NCI-H146 treated with DMSO at 0.1 percent for 48 hours (cell line): ENCODE measurements around the gene POLE.
A peak's percentile ranks its signal among the peaks of the same experiment; 100 is the strongest.
"Not testable (repeated sequence)": the region's sequence is repeated elsewhere in the genome, so short reads cannot be mapped to it uniquely, and the experiment has no call there.

Experiments
- DNase-seq: peaks from one replicate; lab custom pipeline; 2025; ENCODE audit not compliant: unreplicated experiment; lab: John Stamatoyannopoulos, UW

POLE gene

DNA sequence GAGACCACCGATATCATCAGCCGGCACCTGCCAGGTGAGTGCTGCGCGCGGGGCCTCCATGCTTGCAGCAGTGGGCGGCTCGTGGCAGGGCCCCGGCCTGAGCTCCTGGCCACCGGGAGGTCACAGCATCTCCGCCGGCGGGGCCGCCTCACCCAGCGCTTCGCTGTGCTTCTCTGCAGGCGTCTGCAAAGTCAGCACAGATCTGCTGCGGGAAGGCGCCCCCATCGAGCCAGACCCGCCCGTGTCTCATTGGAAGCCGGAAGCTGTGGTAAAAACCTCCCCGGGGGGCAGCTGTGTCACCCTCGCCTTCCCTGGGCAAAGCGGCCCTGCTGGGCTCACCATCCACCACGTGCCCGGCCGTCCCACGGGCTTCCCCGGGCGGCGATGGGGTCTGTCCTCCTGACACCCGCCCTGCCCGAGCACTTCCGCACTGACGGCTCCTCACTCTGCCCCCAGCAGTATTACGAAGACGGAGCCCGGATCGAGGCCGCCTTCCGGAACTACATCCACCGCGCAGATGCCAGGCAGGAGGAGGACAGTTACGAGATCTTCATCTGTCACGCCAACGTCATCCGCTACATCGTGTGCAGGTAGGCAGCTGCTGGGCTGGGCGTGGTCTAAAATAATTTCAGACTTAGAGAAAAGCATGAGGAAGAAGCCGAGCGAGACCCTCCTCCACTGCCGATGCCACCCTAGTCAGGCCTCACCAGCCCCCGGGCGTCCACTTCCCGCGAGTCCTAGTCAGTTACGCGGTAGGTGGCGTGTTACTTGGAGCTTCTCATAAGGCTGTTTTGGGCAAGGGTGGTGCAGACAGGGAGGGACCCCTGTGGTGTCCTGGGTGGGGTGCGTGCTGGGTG lies 30.6 kb upstream of the POLE start:
- no peak for DNase-seq

DNA sequence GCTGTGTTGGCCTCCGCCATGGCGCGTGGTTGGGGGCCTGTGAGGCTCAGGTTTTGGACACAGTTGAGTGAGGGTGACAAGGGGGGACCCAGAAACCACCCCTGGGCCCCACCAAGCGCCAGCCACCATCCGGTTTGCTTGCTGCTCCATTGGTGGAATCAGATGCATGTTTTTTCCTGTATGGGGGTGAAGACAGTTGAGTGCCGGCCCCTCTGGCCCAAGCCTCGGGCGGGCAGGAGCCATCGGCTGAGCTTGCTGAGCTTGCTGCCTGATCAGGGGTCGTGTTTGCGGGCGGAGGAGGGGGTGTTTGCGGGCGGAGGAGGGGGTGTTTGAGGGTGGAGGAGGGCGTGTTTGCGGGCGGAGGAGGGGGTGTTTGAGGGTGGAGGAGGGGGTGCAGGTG lies 29.9 kb upstream of the POLE start:
- DNase-seq = no peak

DNA sequence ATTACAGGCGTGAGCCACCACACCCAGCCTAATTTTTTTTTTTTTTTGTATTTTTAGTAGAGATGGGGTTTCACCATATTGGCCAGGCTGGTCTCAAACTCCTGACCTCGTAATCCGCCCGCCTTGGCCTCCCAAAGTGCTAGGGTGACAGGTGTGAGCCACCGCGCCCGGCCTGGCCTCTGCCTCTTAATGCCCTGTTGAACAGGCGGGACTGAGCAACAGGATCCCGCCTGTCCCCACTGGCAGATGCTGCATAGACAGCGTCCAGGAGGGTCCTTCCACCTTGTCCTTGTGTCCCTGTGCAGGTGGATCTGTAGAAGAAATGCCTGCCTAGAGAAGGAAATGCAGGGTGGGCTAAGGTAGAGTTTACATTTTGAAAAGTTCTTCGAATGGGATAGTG lies 29.2 kb upstream of the POLE start:
- no peak for DNase-seq

DNA sequence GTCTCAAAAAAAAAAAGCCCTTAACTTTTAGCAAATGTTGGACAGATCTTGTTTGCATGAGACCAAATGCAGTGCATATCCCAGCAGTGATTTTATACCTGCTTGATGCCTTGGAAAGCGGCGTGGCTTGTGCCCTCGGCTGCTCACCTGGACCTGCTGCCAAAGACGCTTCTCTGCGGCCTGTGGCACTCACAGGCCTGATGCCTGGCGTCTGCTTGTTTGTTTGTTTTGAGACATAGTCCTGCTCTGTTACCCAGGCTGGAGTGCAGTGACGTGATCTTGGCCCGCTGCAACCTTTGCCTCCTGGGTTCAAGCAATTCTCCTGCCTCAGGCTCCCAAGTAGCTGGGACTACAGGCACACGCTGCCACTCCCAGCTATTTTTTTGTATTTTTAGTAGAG lies 28.7 kb upstream of the POLE start:
- DNase-seq = no peak

DNA sequence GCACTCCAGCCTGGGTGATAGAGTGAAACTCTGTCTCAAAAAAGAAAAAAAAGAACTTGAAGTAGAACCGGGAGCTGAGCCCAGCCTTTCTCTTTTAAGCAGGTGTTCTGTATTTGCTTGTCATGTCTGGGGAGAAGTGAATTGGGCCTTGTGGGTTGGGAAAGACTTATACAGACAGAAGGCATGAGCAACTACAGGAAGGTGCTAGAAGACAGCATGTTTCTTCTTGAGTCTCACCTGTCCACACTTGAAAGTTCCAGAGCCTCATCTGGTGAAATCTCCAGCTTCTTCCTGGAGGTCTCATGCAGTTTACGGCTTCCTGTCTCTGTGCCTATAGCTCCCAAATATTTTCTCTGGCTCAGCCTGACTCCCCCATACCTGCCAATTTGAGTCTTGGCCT lies 26.0 kb upstream of the POLE start:
- no peak for DNase-seq

DNA sequence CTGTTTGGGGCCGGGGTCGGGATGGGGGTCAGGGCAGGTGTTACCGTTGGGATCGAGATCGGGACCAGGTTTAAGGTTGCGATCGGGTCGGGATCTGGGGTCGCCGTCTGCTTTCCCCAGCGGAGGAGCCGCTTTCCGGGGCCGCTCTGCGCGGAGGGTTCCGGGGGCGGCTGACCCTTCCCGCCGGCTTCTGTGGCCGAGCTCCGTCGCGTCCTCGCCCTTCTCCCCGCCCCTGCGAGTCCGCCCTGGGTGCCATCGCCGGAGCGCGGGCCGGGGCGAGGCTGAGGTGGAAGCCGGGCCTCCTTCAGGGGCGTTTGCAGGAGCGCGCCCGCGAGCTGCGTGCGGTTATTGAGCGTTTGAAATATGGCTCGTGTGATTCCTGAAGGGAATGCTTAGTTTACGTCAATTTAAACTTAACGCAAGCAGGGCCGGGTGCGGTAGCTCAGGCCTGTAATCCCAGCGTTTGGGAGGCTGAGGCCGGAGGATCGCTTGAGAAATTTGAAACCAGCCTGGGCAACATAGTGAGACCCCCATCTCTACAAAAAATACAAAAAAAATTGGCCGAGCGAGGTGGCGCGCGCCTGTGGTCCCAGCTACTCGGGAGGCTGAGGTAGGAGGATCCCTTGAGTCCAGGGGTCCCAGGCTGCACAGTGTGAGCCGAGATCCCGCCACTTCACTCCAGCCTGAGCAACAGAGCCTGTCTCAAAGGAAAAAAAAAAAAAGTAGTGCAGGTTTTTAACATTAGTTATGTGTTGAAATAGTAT lies 24.1 kb upstream of the POLE start:
- peak; percentile 9 for DNase-seq

DNA sequence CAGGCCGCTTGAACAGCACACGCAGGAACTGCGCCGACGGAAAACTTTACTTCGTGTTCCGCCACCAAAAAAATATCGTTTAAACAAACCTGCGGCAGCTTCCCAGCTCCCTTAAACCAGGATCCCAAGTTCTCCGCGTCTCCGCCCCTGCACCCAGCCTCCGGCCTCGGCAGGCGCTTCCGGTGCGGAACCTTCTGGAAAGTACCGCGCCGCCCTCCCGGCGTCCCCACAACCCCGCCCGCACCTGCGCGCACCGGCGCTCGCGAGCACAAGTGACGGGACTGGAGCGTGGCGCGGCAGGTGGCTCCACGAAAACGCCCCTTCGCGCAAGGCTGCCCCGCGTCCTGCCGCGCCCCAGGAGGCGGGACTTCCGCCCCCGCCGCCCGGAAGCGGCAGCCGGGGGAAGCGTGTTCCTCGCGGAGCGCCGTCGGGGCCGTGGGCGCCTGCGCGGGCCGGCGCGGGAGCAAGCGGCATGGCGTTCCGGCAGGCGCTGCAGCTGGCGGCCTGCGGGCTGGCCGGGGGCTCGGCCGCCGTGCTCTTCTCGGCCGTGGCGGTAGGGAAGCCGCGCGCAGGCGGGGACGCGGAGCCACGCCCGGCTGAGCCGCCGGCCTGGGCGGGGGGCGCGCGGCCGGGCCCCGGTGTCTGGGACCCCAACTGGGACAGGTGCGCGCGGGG lies 23.4 kb upstream of the POLE start, which contains the start of gene PGAM5:
TSS of gene PGAM5 (plus strand) at position 438 of the 675 bp plus-strand sequence. CDS start at position 473, 35 bp downstream.
- DNase-seq = peak; percentile 73

DNA sequence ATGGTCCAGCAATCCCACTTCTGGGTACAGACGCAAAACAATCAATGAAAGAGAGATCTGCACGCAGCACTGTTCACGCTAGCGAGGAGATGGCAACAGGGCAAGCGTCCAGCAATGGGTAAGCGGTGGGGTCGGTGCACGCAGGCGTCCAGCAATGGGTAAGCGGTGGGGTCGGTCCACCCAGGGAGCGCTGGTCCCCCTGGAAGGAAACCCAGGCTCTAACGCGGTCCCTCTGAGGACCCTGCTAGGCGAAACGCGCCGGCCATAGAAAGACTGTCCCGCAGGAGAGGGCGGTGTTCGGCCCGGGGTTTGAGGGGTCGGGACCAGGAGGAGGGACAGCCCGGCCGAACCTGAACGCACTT lies 22.9 kb upstream of the POLE start:
- no peak for DNase-seq

DNA sequence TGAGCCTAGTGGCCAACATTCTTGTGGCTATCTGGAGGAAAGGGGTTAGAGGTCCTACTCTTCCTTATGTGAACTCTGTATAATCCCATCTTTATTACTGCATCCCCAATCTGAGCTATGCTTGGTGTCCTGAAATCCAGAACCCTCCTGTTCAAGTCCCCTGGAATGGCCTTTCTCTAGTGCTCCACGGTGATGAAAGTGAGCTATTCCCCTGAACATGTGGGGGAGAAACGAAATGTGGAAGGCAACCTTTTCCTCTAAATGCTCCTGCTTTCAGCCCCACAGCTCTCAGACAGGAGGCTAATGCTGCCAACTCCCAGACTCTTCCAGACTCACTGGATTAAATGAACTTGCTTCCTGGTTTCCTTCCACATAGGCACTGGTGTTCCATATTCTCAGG lies 21.0 kb upstream of the POLE start:
- no peak for DNase-seq

DNA sequence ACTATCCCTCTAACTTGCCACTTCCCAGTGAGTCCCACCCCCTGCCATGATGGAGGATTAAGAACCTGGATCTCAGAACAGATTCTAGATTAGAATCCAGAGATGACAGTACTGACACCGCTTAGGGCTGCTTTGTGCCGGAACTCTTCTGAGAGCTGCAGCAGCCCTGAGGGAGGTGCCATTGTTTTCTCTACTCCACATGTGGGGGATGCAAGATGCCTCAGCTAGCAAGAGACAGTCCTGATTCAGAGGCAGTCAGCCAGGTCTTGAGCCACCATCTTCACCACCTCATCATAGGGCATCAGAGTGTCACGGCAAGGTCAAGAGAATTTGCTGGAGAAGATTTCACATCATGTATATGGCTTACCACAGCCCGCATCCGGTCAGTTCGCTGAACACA lies 20.1 kb upstream of the POLE start:
- no peak for DNase-seq

DNA sequence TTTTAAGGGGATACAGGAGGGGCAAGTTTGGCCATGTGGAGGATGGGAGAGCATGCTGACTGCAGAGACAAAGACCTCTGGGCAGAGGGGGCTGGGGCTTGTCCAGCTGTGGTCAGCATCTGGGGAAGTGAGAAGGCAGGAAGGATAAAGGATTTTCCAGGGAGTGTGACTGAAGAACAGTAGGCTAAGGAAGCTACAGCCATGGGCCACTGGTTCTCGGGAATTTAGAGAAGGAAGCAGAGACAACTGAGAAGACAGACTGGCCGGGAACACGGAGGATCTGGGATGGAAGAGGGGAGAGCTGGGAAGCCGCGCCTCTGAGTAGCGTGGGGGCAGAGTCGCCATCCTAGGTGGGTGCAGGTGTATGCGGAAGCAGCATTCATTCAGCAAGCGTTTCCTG lies 16.5 kb upstream of the POLE start:
- DNase-seq = no peak

DNA sequence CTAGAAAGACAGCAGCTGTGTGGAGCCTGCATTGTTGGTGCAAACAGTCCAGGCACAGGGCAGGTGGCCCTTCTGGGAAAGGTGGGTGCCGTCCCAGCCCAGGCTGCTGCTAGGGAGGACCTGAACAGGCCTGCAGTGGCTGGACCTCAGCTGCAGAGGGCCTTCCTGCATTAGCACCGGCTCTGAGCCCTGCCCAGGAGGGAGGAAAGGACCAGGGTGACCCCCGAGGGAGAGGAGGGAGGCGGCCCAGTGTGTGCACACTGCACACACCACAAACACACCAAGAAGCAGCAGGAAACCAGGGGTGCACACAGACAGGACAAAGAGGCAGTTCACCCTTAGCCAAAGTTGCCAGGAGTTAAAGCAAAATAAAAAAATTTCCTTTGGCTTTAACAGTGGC lies 15.5 kb upstream of the POLE start:
- DNase-seq = no peak

DNA sequence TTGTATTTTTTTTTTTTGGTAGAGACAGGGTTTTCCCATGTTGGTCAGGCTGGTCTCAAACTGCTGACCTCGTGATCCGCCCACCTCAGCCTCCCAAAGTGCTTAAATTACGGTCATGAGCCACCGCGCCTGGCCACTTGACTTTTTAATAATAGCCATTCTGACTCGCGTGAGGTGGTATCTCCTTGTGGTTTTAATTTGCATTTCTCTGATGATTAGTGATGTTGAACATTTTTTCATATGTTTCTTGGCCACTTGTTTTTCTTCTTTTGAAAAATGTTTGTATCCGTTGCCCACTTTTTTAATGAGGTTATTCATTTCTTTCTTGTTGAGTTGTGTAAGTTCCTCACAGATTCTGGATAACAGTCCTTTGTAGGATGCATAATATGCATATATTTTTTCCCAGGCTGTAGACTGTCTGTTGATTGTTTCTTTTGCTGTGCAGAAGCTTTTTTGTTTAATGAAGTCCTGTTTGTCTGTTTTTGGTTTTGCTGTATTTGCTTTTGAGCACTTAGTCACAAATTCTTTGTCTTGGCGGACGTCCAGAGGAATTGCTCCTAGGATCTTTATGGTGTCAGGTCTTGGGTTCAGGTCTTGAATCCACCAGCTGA lies 13.2 kb upstream of the POLE start:
- DNase-seq = no peak

DNA sequence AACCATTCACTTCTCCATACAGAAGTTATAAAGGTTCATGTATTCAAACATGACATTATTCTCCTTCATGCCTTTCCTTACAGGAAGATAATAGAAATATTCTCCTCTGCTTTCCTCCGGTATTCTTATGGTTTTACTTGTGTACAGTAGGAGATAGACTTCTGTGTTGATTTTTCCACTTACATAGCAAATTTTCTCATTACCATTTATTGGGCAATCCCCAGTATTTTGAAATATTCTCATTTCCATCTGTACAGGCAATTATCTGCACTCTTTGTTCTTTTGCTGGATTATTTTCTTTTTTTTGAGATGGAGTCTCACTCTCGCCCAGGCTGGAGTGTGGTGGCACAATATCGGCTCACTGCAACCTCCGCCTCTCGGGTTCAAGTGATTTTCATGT lies 11.2 kb upstream of the POLE start:
- DNase-seq = no peak

DNA sequence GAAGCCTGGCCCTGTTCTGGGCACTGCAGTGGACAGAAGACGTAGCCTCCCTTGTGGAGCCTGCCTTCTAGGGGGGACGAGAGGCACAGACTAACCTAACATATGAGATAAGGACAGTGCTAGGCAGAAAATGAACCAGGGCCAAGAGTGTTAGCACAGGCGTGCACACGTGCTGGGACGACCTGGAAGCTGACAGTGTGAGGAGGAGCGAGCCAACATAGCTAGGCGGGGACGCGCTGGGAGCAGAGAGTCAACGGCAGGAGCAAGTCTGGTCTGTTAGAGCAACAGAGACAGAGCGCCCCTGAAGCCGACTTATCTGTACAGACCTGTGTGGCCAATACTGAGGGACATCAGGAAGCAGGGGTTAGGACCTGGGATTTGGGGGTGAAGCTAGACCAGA lies 8.3 kb upstream of the POLE start:
- no peak for DNase-seq

DNA sequence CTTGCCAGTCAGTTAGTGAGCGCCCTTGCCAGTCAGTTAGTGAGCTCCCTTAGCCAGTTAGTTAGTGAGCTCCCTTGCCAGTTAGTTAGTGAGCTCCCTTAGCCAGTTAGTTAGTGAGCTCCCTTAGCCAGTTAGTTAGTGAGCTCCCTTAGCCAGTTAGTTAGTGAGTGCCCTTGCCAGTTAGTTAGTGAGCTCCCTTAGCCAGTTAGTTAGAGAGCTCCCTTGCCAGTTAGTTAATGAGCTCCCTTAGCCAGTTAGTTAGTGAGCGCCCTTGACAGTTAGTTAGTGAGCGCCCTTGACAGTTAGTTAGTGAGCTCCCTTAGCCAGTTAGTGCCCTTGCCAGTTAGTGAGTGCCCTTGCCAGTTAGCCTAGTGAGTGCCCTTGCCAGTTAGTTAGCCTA lies 7.7 kb upstream of the POLE start:
- not testable (repeated sequence) for DNase-seq

DNA sequence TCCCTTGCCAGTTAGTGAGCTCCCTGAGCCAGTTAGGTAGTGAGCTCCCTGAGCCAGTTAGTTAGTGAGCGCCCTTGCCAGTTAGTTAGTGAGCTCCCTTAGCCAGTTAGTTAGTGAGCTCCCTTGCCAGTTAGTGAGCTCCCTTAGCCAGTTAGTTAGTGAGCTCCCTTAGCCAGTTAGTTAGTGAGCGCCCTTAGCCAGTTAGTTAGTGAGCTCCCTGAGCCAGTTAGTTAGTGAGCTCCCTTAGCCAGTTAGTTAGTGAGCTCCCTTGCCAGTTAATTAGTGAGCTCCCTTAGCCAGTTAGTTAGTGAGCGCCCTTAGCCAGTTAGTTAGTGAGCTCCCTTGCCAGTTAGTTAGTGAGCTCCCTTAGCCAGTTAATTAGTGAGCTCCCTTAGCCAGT lies 4.9 kb upstream of the POLE start:
- DNase-seq = not testable (repeated sequence)

DNA sequence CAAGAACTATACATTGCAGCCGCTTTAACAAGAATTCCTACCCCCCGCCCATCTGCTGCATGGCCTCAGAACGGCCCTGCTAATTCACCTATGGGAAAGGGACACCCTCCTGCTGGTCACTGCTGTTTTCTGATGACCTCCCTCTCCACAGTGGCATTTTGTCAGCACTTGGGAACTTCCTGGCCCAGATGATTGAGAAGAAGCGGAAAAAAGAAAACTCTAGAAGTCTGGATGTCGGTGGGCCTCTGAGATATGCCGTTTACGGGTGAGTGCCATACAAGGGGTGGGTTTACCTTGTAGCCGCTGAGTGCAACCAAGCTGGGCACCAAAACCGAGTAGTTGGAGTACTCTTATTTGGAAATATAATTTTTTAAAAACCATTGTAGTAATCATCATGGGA lies 3.0 kb upstream of the POLE start:
- no peak for DNase-seq

DNA sequence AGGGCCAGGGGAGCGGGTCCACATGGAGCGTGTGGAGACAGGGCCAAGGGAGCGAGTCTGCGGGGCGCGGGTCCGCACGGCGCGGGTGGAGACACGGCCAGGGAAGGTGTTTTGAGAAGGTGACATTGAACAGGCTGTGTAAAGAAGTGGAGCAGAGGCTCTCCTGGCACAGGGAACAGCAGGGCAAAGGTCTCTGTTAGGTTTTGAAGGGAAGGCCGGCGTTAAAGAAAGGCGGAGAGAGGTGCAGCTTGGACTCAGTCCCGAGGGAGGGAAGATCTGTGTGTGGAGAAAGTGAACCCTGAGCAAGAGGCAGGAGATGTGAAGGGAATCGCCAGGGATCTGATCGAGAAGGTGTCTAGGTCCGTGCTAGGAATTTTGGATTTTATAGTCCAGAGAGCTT lies 2.1 kb upstream of the POLE start:
- DNase-seq = no peak

DNA sequence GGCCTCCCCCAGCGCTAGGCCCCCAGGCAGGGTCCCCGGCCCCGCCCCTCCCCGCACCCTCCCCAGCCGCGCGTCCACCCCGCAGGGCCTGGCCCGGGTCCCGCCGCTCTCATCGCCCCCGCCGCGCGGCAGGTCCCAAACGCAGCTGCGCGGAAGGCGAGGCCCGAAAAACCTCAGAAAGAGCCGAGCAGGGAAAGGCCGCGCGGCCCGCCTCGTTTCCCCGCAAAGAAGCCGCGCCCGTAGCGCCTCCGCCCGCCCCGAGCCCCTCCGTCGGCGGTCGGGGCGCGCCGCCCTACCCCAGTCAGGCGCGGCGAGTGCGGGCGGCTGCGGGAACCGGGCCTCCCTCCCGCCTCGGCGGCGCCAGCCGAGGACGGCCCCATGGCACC lies 324 bp downstream of the POLE start:
- no peak for DNase-seq

DNA sequence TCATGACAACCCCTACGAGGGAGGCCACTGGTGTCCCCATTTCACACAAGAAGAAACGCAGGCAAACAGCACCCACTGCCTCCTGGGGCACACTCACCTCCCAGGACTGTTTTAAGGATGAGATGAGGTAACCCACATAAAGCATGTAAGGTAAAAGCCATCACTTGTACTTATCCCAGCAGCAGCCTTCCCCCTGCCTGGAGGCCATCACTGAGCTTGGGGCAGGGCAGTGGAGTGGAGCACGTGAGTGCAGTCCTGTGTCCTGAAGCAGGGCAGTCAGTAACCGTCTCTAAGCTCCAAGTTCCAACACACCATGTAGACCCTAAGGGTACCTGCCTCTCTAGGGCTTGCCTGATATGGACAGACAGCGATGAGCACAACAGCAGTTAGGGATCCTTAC lies 1.7 kb downstream of the POLE start:
- no peak for DNase-seq

DNA sequence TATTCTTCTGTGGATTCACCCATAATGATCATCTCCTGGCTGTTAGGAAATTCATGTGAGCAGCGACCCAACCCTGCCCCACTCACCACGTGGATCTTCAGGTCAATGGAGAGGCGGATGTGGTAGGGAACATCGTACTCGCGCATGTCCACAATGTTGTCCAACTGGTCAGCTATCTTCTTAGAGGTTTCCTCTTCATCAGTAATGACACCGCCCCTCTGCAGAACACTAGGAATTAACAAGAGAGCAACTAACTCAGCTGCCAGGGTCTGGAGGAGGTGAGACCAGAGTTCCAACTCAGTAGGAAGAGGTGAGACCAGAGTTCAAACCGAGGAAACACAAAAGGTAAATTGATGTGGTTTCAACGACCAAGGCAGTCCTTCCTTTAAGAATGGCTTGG lies 9.7 kb downstream of the POLE start:
- no peak for DNase-seq
